GM23338 (cell line): ENCODE data around the gene C1RL. TPM values are rescaled to one million over a fixed set of nuclear protein-coding genes. Genes with fewer than 3 reads are reported as not detected.

ENCODE experiments used
- ATAC-seq: fragments of 200-7000 bp; cut with Tn5 transposase; 3 replicates; pipeline ENCODE4 v1.9.1; 2020
- DNase-seq: peaks from one replicate; pipeline ENCODE4 v3.0.0-alpha.2; 2015; ENCODE audit warnings: low spot score
- H2AFZ ChIP-seq: fragments of 200-600 bp; sonication (generic); 2 replicates; pipeline ENCODE4 v1.8.0; 2016; ENCODE audit warnings: antibody characterized with exemption, mild to moderate bottlenecking, moderate library complexity
- H3F3A ChIP-seq: fragments of 200-600 bp; sonication (generic); replicated peaks from 2 replicates; pipeline ENCODE4 v1.8.0; 2017; ENCODE audit warnings: antibody characterized with exemption, mixed run types, low read depth
- H3K27ac ChIP-seq: fragments of 200-600 bp; sonication (generic); 2 replicates; pipeline ENCODE4 v1.6.1; 2016; ENCODE audit warnings: low read depth
- H3K27me3 ChIP-seq: fragments of 200-600 bp; sonication (generic); 2 replicates; pipeline ENCODE4 v1.8.0; 2016; ENCODE audit warnings: mild to moderate bottlenecking, mixed run types, moderate library complexity; ENCODE audit not compliant: insufficient read depth
- H3K36me3 ChIP-seq: fragments of 200-600 bp; sonication (generic); 2 replicates; pipeline ENCODE4 v1.8.0; 2016; ENCODE audit warnings: mild to moderate bottlenecking; ENCODE audit not compliant: insufficient read depth
- H3K4me1 ChIP-seq: fragments of 200-600 bp; sonication (generic); 2 replicates; pipeline ENCODE4 v1.8.0; 2016; ENCODE audit warnings: mild to moderate bottlenecking, moderate library complexity; ENCODE audit not compliant: insufficient read depth
- H3K4me2 ChIP-seq: fragments of 200-600 bp; sonication (generic); 2 replicates; pipeline ENCODE4 v1.7.1; 2017; ENCODE audit warnings: mixed run types
- H3K4me3 ChIP-seq: fragments of 200-600 bp; sonication (generic); 2 replicates; pipeline ENCODE4 v1.6.1; 2016; ENCODE audit warnings: mixed run types
- H3K79me2 ChIP-seq: fragments of 200-600 bp; sonication (generic); replicated peaks from 2 replicates; pipeline ENCODE4 v1.8.0; 2017; ENCODE audit warnings: mild to moderate bottlenecking; ENCODE audit not compliant: insufficient read depth
- H3K9me2 ChIP-seq: fragments of 200-600 bp; sonication (generic); 2 replicates; pipeline ENCODE4 v1.8.0; 2017; ENCODE audit not compliant: insufficient read depth
- H4K20me1 ChIP-seq: fragments of 200-600 bp; sonication (generic); replicated peaks from 2 replicates; pipeline ENCODE4 v1.8.0; 2017; ENCODE audit warnings: mild to moderate bottlenecking; ENCODE audit not compliant: insufficient read depth
- H3K27ac Mint-ChIP-seq: 2 replicates; pipeline ENCODE4 v1.8.0; 2020; ENCODE audit warnings: inconsistent platforms, mild to moderate bottlenecking, moderate library complexity, mixed read lengths
- H3K27me3 Mint-ChIP-seq: 3 replicates; pipeline ENCODE4 v1.8.0; 2022; ENCODE audit warnings: low read depth, mild to moderate bottlenecking, moderate library complexity, mixed read lengths, inconsistent platforms; ENCODE audit not compliant: insufficient read depth, poor library complexity
- H3K36me3 Mint-ChIP-seq: 3 replicates; pipeline ENCODE4 v1.8.0; 2021; ENCODE audit warnings: low read depth, mild to moderate bottlenecking, inconsistent platforms, moderate library complexity, mixed read lengths
- H3K4me1 Mint-ChIP-seq: 3 replicates; pipeline ENCODE4 v1.8.0; 2020; ENCODE audit warnings: mild to moderate bottlenecking, inconsistent platforms, mixed read lengths
- H3K4me3 Mint-ChIP-seq: 3 replicates; pipeline ENCODE4 v1.8.0; 2021; ENCODE audit warnings: moderate library complexity, mild to moderate bottlenecking, inconsistent platforms, mixed read lengths
- H3K9me3 Mint-ChIP-seq: 3 replicates; pipeline ENCODE4 v1.8.0; 2020; ENCODE audit warnings: moderate library complexity, mild to moderate bottlenecking, inconsistent platforms, mixed read lengths
- CREB1 ChIP-seq: fragments of 250-450 bp; sonication (Bioruptor Pico); IDR thresholded peaks from 2 replicates; pipeline ENCODE4 v1.5.0; 2020; ENCODE audit warnings: low read depth, mild to moderate bottlenecking, moderate library complexity
- ETS1 ChIP-seq: IDR thresholded peaks from 2 replicates; pipeline ENCODE4 v1.6.1; 2016; ENCODE audit warnings: antibody characterized with exemption
- EZH2 ChIP-seq: fragments of 200-600 bp; sonication (generic); IDR thresholded peaks from one replicate; pipeline ENCODE4 v1.8.0; 2017; ENCODE audit warnings: antibody characterized with exemption, mild to moderate bottlenecking, low read depth; ENCODE audit not compliant: unreplicated experiment
- EZH2phosphoT487 ChIP-seq: fragments of 200-600 bp; sonication (generic); IDR thresholded peaks from one replicate; pipeline ENCODE4 v1.8.1; 2018; ENCODE audit warnings: antibody characterized with exemption; ENCODE audit not compliant: unreplicated experiment
- JUNB ChIP-seq: IDR thresholded peaks from one replicate; pipeline ENCODE4 v1.6.1; 2016; ENCODE audit warnings: antibody characterized with exemption; ENCODE audit not compliant: unreplicated experiment
- NANOG ChIP-seq: IDR thresholded peaks from 2 replicates; pipeline ENCODE4 v1.6.1; 2016; ENCODE audit warnings: antibody characterized with exemption, borderline replicate concordance
- POLR2AphosphoS5 ChIP-seq: IDR thresholded peaks from 2 replicates; pipeline ENCODE4 v1.6.1; 2016; ENCODE audit warnings: antibody characterized with exemption, low read depth
- STAT1 ChIP-seq: IDR thresholded peaks from one replicate; pipeline ENCODE4 v1.6.1; 2016; ENCODE audit warnings: antibody characterized with exemption; ENCODE audit not compliant: unreplicated experiment
- ZNF114 ChIP-seq: fragments of 250-450 bp; sonication (Bioruptor Pico); IDR thresholded peaks from 2 replicates; pipeline ENCODE4 v1.5.0; 2020; ENCODE audit warnings: mild to moderate bottlenecking, moderate library complexity
- ZNF331 ChIP-seq: fragments of 250-450 bp; sonication (Bioruptor Pico); IDR thresholded peaks from 2 replicates; pipeline ENCODE4 v1.5.0; 2020; ENCODE audit warnings: low read depth, mild to moderate bottlenecking, moderate library complexity
- polyA plus RNA-seq: library from polyadenylated mRNA; unstranded; fragments of >200 nt; fragmentation: Nextera tagmentation; extraction: Ambion mirVana; gene quantifications from 2 replicates; pipeline ENCODE4 v1.2.1, GENCODE V29; 2016
- total RNA-seq: library from RNA; depleted of rRNA; stranded (reverse); fragments of >200 nt; shearing (Covaris generic); gene quantifications from 2 replicates; pipeline ENCODE4 v1.2.3, GENCODE V29; 2014
- TF ChIP-seq, protein P1 (sequence below): IDR thresholded peaks from one replicate; pipeline ENCODE4 v1.6.1; 2018; ENCODE audit warnings: antibody characterized with exemption; ENCODE audit not compliant: unreplicated experiment
- TF ChIP-seq, protein P2 (sequence below): fragments of 250-450 bp; sonication (Bioruptor Pico); IDR thresholded peaks from 2 replicates; pipeline ENCODE4 v1.5.0; 2020; ENCODE audit warnings: mild to moderate bottlenecking, moderate library complexity

The C1RL gene
- total and polyA plus RNA-seq, 2 experiments from 2014 or later, result 7.3 to 8.8 TPM

GRCh38 chr12:7139200-7139599, 30.2 kb upstream of the C1RL start (continued):
- no peak for TF ChIP-seq ETS1
- no peak for TF ChIP-seq EZH2
- no peak for TF ChIP-seq JUNB
- no peak for TF ChIP-seq CREB1 (CRISPR knock-in tag)
- no peak for TF ChIP-seq EZH2phosphoT487
- TF ChIP-seq STAT1, result no peak

- Mint-ChIP-seq H3K9me3 (no peaks in the 10 kb centered on the region), H3K4me3 (no peak overlapping the region), H3K27ac (no peak overlapping the region), H3K36me3 (peaks cover 29% of the 10 kb centered on the region), H3K4me1 (no peaks in the 10 kb centered on the region), H3K27me3 (peaks cover 4% of the 10 kb centered on the region)
- no peak overlapping the region for H3K4me2 ChIP-seq
- no peak overlapping the region for H3K4me3 ChIP-seq
- no peaks in the 10 kb centered on the region for H3F3A ChIP-seq
- ATAC-seq (no peak), DNase-seq (no peak)
- H3K4me1 ChIP-seq, result no peaks in the 10 kb centered on the region
- no peaks in the 10 kb centered on the region for H3K79me2 ChIP-seq
- no peaks in the 10 kb centered on the region; the same call in 1 of the 2 replicates for H4K20me1 ChIP-seq
- no peak overlapping the region for H3K27ac ChIP-seq
- H3K27me3 ChIP-seq, result no peaks in the 10 kb centered on the region
- 0 out of 2 replicates have a peak, but pooled peaks cover 3% of the 10 kb centered on the region for H3K9me2 ChIP-seq
- H2AFZ ChIP-seq, result no peak overlapping the region
- no peaks in the 10 kb centered on the region for H3K36me3 ChIP-seq
- TF ChIP-seq ZNF331 (no peak), ETS1 (no peak), EZH2 (no peak), ZNF114 (CRISPR knock-in tag) (no peak), POLR2AphosphoS5 (no peak), EZH2phosphoT487 (no peak), NANOG (no peak), CREB1 (CRISPR knock-in tag) (no peak)
- TF ChIP-seq, protein P1, sequence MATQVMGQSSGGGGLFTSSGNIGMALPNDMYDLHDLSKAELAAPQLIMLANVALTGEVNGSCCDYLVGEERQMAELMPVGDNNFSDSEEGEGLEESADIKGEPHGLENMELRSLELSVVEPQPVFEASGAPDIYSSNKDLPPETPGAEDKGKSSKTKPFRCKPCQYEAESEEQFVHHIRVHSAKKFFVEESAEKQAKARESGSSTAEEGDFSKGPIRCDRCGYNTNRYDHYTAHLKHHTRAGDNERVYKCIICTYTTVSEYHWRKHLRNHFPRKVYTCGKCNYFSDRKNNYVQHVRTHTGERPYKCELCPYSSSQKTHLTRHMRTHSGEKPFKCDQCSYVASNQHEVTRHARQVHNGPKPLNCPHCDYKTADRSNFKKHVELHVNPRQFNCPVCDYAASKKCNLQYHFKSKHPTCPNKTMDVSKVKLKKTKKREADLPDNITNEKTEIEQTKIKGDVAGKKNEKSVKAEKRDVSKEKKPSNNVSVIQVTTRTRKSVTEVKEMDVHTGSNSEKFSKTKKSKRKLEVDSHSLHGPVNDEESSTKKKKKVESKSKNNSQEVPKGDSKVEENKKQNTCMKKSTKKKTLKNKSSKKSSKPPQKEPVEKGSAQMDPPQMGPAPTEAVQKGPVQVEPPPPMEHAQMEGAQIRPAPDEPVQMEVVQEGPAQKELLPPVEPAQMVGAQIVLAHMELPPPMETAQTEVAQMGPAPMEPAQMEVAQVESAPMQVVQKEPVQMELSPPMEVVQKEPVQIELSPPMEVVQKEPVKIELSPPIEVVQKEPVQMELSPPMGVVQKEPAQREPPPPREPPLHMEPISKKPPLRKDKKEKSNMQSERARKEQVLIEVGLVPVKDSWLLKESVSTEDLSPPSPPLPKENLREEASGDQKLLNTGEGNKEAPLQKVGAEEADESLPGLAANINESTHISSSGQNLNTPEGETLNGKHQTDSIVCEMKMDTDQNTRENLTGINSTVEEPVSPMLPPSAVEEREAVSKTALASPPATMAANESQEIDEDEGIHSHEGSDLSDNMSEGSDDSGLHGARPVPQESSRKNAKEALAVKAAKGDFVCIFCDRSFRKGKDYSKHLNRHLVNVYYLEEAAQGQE, result no peak
- TF ChIP-seq, protein P2, sequence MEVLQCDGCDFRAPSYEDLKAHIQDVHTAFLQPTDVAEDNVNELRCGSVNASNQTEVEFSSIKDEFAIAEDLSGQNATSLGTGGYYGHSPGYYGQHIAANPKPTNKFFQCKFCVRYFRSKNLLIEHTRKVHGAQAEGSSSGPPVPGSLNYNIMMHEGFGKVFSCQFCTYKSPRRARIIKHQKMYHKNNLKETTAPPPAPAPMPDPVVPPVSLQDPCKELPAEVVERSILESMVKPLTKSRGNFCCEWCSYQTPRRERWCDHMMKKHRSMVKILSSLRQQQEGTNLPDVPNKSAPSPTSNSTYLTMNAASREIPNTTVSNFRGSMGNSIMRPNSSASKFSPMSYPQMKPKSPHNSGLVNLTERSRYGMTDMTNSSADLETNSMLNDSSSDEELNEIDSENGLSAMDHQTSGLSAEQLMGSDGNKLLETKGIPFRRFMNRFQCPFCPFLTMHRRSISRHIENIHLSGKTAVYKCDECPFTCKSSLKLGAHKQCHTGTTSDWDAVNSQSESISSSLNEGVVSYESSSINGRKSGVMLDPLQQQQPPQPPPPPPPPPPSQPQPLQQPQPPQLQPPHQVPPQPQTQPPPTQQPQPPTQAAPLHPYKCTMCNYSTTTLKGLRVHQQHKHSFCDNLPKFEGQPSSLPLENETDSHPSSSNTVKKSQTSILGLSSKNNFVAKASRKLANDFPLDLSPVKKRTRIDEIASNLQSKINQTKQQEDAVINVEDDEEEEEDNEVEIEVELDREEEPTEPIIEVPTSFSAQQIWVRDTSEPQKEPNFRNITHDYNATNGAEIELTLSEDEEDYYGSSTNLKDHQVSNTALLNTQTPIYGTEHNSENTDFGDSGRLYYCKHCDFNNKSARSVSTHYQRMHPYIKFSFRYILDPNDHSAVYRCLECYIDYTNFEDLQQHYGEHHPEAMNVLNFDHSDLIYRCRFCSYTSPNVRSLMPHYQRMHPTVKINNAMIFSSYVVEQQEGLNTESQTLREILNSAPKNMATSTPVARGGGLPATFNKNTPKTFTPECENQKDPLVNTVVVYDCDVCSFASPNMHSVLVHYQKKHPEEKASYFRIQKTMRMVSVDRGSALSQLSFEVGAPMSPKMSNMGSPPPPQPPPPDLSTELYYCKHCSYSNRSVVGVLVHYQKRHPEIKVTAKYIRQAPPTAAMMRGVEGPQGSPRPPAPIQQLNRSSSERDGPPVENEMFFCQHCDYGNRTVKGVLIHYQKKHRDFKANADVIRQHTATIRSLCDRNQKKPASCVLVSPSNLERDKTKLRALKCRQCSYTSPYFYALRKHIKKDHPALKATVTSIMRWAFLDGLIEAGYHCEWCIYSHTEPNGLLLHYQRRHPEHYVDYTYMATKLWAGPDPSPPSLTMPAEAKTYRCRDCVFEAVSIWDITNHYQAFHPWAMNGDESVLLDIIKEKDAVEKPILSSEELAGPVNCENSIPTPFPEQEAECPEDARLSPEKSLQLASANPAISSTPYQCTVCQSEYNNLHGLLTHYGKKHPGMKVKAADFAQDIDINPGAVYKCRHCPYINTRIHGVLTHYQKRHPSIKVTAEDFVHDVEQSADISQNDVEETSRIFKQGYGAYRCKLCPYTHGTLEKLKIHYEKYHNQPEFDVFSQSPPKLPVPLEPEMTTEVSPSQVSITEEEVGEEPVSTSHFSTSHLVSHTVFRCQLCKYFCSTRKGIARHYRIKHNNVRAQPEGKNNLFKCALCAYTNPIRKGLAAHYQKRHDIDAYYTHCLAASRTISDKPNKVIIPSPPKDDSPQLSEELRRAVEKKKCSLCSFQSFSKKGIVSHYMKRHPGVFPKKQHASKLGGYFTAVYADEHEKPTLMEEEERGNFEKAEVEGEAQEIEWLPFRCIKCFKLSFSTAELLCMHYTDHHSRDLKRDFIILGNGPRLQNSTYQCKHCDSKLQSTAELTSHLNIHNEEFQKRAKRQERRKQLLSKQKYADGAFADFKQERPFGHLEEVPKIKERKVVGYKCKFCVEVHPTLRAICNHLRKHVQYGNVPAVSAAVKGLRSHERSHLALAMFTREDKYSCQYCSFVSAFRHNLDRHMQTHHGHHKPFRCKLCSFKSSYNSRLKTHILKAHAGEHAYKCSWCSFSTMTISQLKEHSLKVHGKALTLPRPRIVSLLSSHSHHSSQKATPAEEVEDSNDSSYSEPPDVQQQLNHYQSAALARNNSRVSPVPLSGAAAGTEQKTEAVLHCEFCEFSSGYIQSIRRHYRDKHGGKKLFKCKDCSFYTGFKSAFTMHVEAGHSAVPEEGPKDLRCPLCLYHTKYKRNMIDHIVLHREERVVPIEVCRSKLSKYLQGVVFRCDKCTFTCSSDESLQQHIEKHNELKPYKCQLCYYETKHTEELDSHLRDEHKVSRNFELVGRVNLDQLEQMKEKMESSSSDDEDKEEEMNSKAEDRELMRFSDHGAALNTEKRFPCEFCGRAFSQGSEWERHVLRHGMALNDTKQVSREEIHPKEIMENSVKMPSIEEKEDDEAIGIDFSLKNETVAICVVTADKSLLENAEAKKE (CRISPR knock-in tag), result no peak
Measured at GRCh38 chr12:7137908-7138307, 28.9 kb upstream of the C1RL start.
